Activated CD4-positive, CD25-positive, alpha-beta regulatory T cell (primary cell): ENCODE results near the gene MRTFA.

Source experiments
- DNase-seq, 4 experiments: peaks; one replicate each; lab custom pipeline; 2025; lab: John Stamatoyannopoulos, UW

Gene MRTFA

DNA sequence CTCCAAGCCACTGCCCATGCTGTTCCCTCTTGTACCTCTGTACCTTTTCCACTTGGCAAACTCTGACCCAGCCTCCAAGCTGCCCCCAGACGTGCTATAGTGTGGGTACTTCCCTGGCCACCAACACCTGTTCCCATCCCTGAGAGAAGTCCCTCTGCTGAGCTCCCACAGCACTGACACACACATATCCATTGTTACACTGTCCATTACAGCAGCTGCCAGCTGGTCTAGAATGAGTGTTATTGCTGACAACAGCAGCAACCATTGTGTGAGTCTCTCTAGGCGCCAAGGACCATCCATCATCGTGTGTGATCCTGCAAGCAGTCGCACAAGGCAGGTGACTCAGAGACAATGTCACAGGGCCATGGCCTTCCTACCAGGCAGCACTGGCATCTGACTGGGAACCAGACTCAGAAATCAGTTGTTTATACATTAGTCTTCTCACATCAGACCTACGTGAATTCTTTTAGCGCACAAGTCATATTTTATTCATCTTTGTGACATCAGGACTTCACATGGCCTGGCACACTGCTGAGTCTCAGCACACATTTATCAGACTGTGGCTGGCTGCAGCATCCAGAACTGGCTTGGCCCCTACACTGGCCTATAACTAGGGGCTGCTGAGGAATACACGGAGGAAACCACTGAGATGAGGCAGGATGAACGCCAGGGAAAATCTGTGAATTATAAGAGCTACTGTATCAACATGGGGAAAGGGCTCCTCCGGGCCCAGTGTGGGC is 209.8 kb downstream of the MRTFA start:
- DNase-seq = no peak

GRCh38 chr22:40425082-40425481 is 211.4 kb downstream of the MRTFA start:
- no peak for DNase-seq

DNA sequence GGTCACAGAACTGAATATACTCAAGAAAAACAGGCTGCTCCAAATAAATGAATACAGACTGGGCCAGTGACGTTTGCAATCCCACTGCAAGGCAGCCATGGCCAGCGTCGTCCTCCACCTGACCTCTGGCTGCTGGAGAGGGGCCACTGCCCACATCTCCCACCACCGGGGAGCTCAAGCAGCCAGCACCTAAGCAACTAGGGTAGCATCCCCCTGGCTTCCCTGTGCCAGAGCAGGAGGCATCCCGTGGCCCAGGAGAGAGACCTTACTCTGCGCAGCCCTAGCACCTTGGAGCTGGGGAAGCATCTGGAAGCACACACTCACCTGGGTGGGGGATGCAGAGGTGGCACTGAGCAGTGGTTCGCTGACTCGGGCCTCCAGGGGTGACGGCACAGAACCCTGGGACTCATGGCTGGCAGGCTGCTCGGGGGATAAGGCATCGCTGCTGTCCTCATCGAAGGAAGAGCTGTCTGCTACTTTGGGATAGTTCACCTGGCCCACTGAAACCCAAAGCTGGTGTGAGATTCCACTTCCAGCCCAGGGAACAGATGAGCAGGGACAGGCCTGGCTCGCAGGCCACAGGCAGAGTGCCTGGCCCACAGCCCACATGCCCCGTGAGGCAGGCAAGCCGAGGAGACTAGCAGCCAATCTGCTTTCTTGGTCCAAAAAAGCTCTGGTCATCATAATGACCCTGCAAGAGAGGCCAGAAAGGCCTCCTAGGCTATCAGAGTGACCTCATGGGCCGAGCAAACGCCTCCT is 212.5 kb downstream of the MRTFA start:
- no peak for DNase-seq

DNA sequence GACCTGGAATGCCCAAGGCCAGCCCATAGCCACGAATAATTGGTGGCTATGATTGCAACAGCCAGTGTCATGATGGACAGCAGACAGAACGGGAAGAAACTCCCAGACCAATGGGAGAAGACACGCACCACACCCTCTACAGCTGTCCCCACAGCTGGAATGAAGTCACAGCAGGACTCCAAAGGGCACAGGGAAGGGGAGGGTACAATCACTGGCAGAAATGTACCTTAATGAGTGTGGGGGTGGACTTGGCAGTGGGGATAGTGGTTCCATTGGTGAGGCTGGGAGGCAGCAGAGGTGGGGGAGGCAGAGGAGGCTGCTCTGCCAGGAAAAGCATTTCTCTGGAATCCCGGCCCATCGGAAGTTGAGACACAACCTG is 213.2 kb downstream of the MRTFA start:
- DNase-seq = no peak

DNA sequence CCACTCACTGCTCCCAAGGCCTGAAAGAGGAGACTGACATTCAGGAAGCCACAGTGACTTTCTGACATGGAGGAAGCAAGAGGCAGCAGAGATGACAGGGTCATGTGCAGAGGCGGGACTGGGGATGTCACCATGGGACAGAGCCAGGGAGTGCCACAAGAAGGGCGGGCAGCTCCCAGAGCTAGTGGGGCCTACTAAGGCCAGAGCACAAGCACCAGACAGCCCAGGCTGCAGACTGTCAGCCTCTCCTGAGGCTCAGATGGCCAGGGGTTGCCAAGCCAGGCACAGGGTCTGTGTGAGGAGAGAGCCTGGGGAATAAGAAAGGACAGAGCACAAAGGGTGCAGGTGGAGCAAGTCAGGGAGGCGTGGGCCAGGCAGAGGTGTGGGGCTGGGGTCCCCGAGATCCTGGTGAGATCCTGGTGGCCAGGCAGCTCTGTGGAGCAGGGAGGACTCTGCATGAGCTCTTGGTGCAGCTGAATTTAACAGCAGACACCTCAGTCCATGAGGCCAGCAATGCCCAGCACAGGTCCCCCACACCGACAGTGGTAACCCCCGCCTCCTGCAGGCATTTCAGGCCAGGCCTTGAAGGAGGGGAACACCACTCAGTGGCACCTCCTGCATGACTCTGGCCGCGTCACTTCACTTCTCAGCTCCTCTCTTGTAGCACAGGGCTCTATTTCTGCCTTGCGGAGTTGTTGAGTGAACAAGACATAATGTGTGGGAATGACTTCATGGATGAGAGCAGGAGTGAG is 213.8 kb downstream of the MRTFA start:
- DNase-seq = no peak

- no peak for DNase-seq
Measured at GRCh38 chr22:40421941-40422340, 214.6 kb downstream of the MRTFA start.

GRCh38 chr22:40421082-40421350 is 215.5 kb downstream of the MRTFA start:
- DNase-seq = no peak

GRCh38 chr22:40420341-40421081 is 216.0 kb downstream of the MRTFA start:
- DNase-seq = no peak

GRCh38 chr22:40419718-40420117 is 216.8 kb downstream of the MRTFA start:
- DNase-seq = no peak

- DNase-seq = no peak
Measured at GRCh38 chr22:40418366-40419201, 217.9 kb downstream of the MRTFA start.

- no peak for DNase-seq
Measured at GRCh38 chr22:40417881-40418280, 218.6 kb downstream of the MRTFA start.

GRCh38 chr22:40417041-40417440 is 219.5 kb downstream of the MRTFA start:
- no peak for DNase-seq

DNA sequence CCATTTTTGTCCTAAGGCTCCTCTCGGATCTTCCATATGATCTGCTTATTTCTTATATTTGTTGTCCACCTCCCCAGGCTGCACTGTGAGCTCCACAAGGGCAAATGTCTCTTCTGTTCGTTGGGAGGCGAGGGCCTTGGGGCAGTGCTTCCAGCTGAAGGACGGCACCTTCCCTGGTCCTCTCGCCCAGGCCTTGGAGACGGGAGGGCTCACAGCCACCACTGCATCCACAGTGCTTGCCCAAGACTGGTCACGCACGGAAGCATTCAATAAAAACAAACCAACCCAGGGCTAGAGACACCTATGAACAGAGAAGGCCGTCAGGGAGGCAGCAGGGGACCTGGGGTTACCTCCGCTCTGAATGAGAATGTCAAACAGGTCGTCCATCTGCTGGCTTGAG is 219.9 kb downstream of the MRTFA start:
- DNase-seq = no peak

DNA sequence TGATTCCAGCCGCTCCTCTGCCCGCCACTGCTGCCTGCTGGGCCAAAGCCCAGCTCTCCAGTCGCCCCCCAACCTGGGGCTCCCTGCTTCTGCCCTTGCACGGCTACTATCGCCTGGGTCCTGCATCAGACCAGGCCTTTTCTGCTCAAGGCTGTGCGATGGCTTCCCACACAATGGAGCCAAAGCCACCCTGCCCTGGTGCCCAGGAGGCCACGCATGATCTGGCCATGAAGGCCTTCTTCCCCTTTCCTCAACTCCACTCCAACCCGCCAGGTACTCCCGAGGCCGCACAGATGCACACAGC is 220.3 kb downstream of the MRTFA start:
- no peak for DNase-seq

- DNase-seq = no peak
Measured at GRCh38 chr22:40415531-40416266, 220.8 kb downstream of the MRTFA start.

DNA sequence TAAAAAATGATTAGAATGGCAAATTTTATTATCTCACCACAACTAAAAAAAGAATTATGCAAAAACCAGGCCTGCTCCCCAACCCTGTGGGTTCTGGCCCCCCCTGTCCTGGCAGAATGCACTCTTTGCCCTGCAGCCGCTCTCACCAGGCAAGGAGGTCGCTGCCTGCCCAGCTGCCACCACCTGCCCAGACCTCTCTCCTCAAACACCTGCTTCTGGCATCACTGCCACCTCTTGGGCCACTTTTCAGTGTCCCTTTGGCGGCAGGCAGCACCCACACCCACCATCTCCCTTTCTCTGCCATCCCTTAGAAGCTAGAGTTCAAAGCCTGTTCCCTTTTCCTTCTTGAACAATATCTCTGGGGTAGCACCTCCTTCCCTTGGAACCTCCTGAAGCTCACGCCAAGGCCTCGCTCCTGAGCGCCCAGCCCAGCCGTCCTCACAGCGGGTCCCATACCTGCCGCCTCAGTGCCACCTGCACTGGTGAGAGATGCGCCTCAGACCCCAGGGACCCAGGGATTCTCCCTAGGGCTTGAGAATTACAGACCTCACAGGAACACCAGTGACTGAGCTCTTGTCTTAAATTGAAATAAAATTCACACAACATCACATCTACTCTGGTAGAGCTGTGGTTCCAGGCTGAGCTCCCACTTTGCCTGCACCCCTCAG is 221.5 kb downstream of the MRTFA start:
- no peak for DNase-seq

DNA sequence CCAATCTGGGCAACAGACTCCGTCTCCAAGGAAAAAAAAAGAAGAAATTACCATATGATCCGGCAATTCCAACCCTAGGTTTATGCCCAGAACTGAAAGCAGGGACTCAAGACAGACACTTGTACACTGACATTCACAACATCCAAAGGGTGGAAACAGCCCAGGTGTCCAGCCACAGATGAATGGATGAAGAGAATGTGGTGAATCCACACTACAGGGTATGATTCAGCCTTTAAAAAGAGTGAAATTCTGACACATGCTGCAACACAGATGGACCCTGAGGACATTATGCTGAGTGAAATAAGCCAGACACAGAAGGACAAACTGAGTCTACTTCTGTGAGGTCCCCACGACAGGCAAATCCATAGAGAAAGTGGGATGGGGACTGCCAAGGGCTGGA is 222.2 kb downstream of the MRTFA start:
- no peak for DNase-seq

DNA sequence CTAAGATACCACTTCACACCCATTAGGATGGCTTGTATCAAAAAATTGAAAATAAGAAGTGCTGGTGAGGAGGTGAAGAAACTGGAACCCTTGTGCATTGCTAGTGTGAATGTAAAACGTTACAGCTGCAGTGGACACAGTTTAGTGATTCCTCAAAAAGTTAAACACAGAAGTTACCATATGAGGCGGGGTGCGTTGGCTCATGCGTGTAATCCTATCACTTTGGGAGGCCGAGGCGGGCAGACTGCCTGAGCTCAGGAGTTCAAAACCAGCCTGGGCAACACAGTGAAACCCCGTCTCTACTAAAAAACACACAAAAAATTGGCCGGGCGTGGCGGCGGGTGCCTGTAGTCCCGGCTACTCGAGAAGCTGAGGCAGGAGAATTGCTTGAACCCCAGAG is 222.6 kb downstream of the MRTFA start:
- DNase-seq = no peak

DNA sequence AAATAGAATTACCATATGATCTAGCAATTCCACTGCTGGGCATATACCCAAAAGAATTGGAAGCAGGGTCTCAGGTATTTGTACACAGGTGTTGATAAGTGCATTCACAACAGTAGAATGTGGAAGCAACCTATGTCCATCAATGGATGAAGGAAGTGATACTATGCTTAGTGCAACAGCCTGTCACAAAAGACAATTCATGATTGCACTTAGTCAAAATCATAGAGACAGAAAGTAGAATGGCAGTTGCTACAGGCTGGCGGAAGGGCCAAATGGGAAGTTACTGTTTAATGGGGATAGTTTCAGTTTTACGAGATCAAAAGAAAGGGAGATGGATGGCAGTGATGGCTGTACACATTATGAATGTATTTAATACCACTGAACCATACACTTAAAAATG is 224.1 kb downstream of the MRTFA start:
- DNase-seq = no peak

DNA sequence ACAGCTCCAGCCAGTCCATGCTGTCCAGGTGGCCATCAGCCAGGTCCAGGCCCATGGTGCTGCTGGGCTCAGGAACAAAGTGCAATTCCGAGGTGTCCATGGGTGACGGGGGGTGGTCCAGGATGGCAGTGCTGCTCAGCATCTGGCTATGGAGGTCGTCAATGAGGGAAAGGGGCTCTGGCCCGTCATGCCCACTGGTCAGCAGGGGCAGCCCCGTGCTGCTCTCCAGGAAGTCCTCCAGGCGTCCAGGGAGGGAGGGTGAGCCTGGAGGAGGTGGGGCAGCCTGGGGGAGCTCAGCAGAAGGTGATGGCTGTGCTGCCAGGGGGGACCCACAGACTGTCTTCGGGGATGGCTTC is 225.0 kb downstream of the MRTFA start:
- no peak for DNase-seq
